H9 (cell line): Measurements from ENCODE around the gene MT1F. TPM values are rescaled to one million over a fixed set of nuclear protein-coding genes. Genes with fewer than 3 reads are reported as not detected.
A peak's percentile ranks its signal among the peaks of the same experiment; 100 is the strongest.

ENCODE experiments used
- DNase-seq: peaks from one replicate; pipeline ENCODE4 v3.0.0-alpha.2; 2017
- H2AFZ ChIP-seq: one replicate; pipeline ENCODE4 v1.6.1; 2013; ENCODE audit warnings: mild to moderate bottlenecking, low read length, control low read depth, moderate library complexity
- H2AK5ac ChIP-seq: 2 replicates; pipeline ENCODE4 v1.6.1; 2013; ENCODE audit warnings: low read length, control low read depth, mixed read lengths; ENCODE audit not compliant: insufficient read length
- H2BK120ac ChIP-seq: one replicate; pipeline ENCODE4 v1.6.1; 2013; ENCODE audit warnings: low read depth, mild to moderate bottlenecking, low read length, control low read depth, inconsistent platforms; ENCODE audit not compliant: poor library complexity, severe bottlenecking
- H2BK12ac ChIP-seq: 2 replicates; pipeline ENCODE4 v1.6.1; 2013; ENCODE audit warnings: low read length, control low read depth, mixed read lengths, low read depth; ENCODE audit not compliant: insufficient read length
- H2BK15ac ChIP-seq: 2 replicates; pipeline ENCODE4 v1.6.1; 2013; ENCODE audit warnings: low read depth, low read length, control low read depth
- H2BK20ac ChIP-seq: one replicate; pipeline ENCODE4 v1.6.1; 2013; ENCODE audit warnings: low read depth, mild to moderate bottlenecking, low read length, control low read depth, inconsistent platforms; ENCODE audit not compliant: poor library complexity, severe bottlenecking
- H2BK5ac ChIP-seq: 2 replicates; pipeline ENCODE4 v1.6.1; 2013; ENCODE audit warnings: low read length, control low read depth, mixed read lengths; ENCODE audit not compliant: insufficient read length
- H3K14ac ChIP-seq: 2 replicates; pipeline ENCODE4 v1.6.1; 2013; ENCODE audit warnings: low read length, control low read depth; ENCODE audit not compliant: insufficient read depth
- H3K18ac ChIP-seq: 2 replicates; pipeline ENCODE4 v1.6.1; 2013; ENCODE audit warnings: low read depth, mild to moderate bottlenecking, mixed read lengths, low read length, control low read depth; ENCODE audit not compliant: insufficient read length
- H3K23ac ChIP-seq: 2 replicates; pipeline ENCODE4 v1.6.1; 2013; ENCODE audit warnings: low read length, control low read depth, mixed read lengths, low read depth; ENCODE audit not compliant: insufficient read length
- H3K23me2 ChIP-seq: 2 replicates; pipeline ENCODE4 v1.6.1; 2013; ENCODE audit warnings: low read depth, mild to moderate bottlenecking, mixed read lengths, low read length, control low read depth; ENCODE audit not compliant: insufficient read length, poor library complexity, severe bottlenecking
- H3K27ac ChIP-seq: 2 replicates; pipeline ENCODE4 v1.5.1; 2013; ENCODE audit warnings: low read length, control low read depth, mixed read lengths, low read depth; ENCODE audit not compliant: insufficient read length
- H3K27me3 ChIP-seq: 2 replicates; pipeline ENCODE4 v1.6.1; 2013; ENCODE audit warnings: low read length, control low read depth, inconsistent platforms; ENCODE audit not compliant: insufficient read depth
- H3K4ac ChIP-seq: 2 replicates; pipeline ENCODE4 v1.6.1; 2013; ENCODE audit warnings: low read depth, mild to moderate bottlenecking, control low read depth, inconsistent platforms, low read length, moderate library complexity
- H3K4me1 ChIP-seq: 2 replicates; pipeline ENCODE4 v1.6.1; 2013; ENCODE audit warnings: low read length, control low read depth, inconsistent platforms; ENCODE audit not compliant: insufficient read depth
- H3K4me2 ChIP-seq: 2 replicates; pipeline ENCODE4 v1.6.1; 2013; ENCODE audit warnings: low read length, control low read depth, mixed read lengths; ENCODE audit not compliant: insufficient read length, insufficient read depth
- H3K56ac ChIP-seq: 2 replicates; pipeline ENCODE4 v1.6.1; 2013; ENCODE audit warnings: low read depth, mild to moderate bottlenecking, mixed read lengths, low read length, control low read depth; ENCODE audit not compliant: insufficient read length
- H3K79me1 ChIP-seq: 2 replicates; pipeline ENCODE4 v1.6.1; 2013; ENCODE audit warnings: low read depth, mild to moderate bottlenecking, moderate library complexity, low read length, control low read depth, inconsistent platforms; ENCODE audit not compliant: insufficient read depth, poor library complexity, severe bottlenecking
- H3K79me2 ChIP-seq: 2 replicates; pipeline ENCODE4 v1.6.1; 2013; ENCODE audit warnings: low read length, control low read depth, inconsistent platforms; ENCODE audit not compliant: insufficient read depth
- H3K9ac ChIP-seq: 2 replicates; pipeline ENCODE4 v1.6.1; 2013; ENCODE audit warnings: low read length, control low read depth, mixed read lengths; ENCODE audit not compliant: insufficient read length; ENCODE audit errors: extremely low read depth
- H3K9me3 ChIP-seq: one replicate; pipeline ENCODE4 v1.6.1; 2013; ENCODE audit warnings: low read depth, low read length, inconsistent platforms; ENCODE audit not compliant: control insufficient read depth
- H3T11ph ChIP-seq: one replicate; pipeline ENCODE4 v1.6.1; 2013; ENCODE audit warnings: mild to moderate bottlenecking, low read length, control low read depth, inconsistent platforms
- H4K20me1 ChIP-seq: one replicate; pipeline ENCODE4 v1.6.1; 2013; ENCODE audit not compliant: control insufficient read depth, insufficient read length, insufficient read depth
- H4K5ac ChIP-seq: 2 replicates; pipeline ENCODE4 v1.6.1; 2013; ENCODE audit warnings: low read depth, mild to moderate bottlenecking, mixed read lengths, low read length, control low read depth; ENCODE audit not compliant: insufficient read length
- H4K8ac ChIP-seq: replicated peaks from 2 replicates; pipeline ENCODE4 v1.6.1; 2013; ENCODE audit warnings: low read length, control low read depth, mixed read lengths, low read depth; ENCODE audit not compliant: insufficient read length
- H4K91ac ChIP-seq: 2 replicates; pipeline ENCODE4 v1.6.1; 2013; ENCODE audit warnings: low read depth, mild to moderate bottlenecking, moderate library complexity, mixed read lengths, low read length, control low read depth; ENCODE audit not compliant: insufficient read length
- H3K27ac Mint-ChIP-seq, 3 experiments: 2 replicates in 2 of 3; 3 replicates in 1 of 3; pipeline ENCODE4 v1.8.0; 2020 to 2021; ENCODE audit warnings: mixed read lengths in 3 of 3, mild to moderate bottlenecking in 1 of 3, moderate library complexity in 1 of 3
- H3K27me3 Mint-ChIP-seq: 2 replicates; pipeline ENCODE4 v1.8.0; 2021; ENCODE audit warnings: low read depth, mild to moderate bottlenecking, moderate library complexity, mixed read lengths
- H3K36me3 Mint-ChIP-seq, 3 experiments: 2 replicates in 2 of 3; 3 replicates in 1 of 3; pipeline ENCODE4 v1.8.0; 2020 to 2021; ENCODE audit warnings: low read depth in 3 of 3, mixed read lengths in 3 of 3; ENCODE audit not compliant: insufficient read depth in 1 of 3
- H3K4me1 Mint-ChIP-seq, 2 experiments: 2 replicates each; pipeline ENCODE4 v1.8.0; 2020; ENCODE audit warnings: mixed read lengths in 2 of 2
- H3K4me3 Mint-ChIP-seq, 2 experiments: 2 replicates in 1 of 2; 3 replicates in 1 of 2; pipeline ENCODE4 v1.8.0; 2020 to 2021; ENCODE audit warnings: mild to moderate bottlenecking in 2 of 2, mixed read lengths in 2 of 2, moderate library complexity in 1 of 2
- H3K9me3 Mint-ChIP-seq, 2 experiments: 2 replicates in 1 of 2; 3 replicates in 1 of 2; pipeline ENCODE4 v1.8.0; 2020; ENCODE audit warnings: mild to moderate bottlenecking in 2 of 2, mixed read lengths in 2 of 2, moderate library complexity in 1 of 2
- CTCF ChIP-seq: fragments of 200-600 bp; sonication (generic); conservative IDR thresholded peaks from 3 replicates; pipeline ENCODE4 v1.8.0; 2021; ENCODE audit warnings: antibody characterized with exemption, mild to moderate bottlenecking
- WGBS: extraction: QIAGEN DNeasy Blood & Tissue Kit; methylation state at CpG from one replicate; pipeline ENCODE4 v1.1.7; 2013; ENCODE audit warnings: missing lambda C conversion rate, low lambda C conversion rate, mixed read lengths; ENCODE audit not compliant: insufficient read length; ENCODE audit errors: extremely low coverage; 5-methylcytosine and 5-hydroxymethylcytosine counted together
- total RNA-seq: library from RNA; stranded (reverse); gene quantifications from 2 replicates; pipeline ENCODE4 v1.2.1, GENCODE V29; 2021

The MT1F gene
- total RNA-seq, 1 experiment from 2014 or later: 26.1 TPM

- H3K27ac Mint-ChIP-seq: no peak overlapping the region
- Histone ChIP-seq H4K5ac (no peak overlapping the region), H2BK5ac (no peak overlapping the region), H3K4me1 (peaks cover 6% of the 10 kb centered on the region; the same call in 1 of the 2 replicates), H3K23ac (no peak overlapping the region), H2AFZ (no peak overlapping the region), H4K91ac (no peak overlapping the region), H2AK5ac (no peak overlapping the region), H3K4ac (no peak overlapping the region), H3K9ac (no peak overlapping the region), H3K79me2 (no peaks in the 10 kb centered on the region), H2BK15ac (no peak overlapping the region), H3K9me3 (no peaks in the 10 kb centered on the region), H4K20me1 (no peaks in the 10 kb centered on the region), H3K56ac (no peak overlapping the region), H3T11ph (no peak overlapping the region), H4K8ac (no peak overlapping the region), H2BK20ac (no peak overlapping the region), H3K18ac (no peak overlapping the region), H3K14ac (no peak overlapping the region), H3K4me2 (peak overlapping the region; percentile 73), H3K27ac (no peak overlapping the region), H3K27me3 (peaks cover 21% of the 10 kb centered on the region; the same call in 1 of the 2 replicates), H2BK12ac (no peak overlapping the region), H2BK120ac (no peak overlapping the region), H3K79me1 (no peaks in the 10 kb centered on the region), H3K23me2 (peaks cover 8% of the 10 kb centered on the region)
- peak overlapping the region; percentile 65 to 84 for H3K4me3 Mint-ChIP-seq
- peak; percentile 14; the same call in 1 of the 3 replicates for TF ChIP-seq CTCF
- peaks cover 29 to 40% of the 10 kb centered on the region in 2 experiments for H3K4me1 Mint-ChIP-seq
- no CpG with 5 or more reads among the region's 6 CpGs for WGBS
- no peaks in the 10 kb centered on the region for H3K9me3 Mint-ChIP-seq
- no peaks in the 10 kb centered on the region for H3K36me3 Mint-ChIP-seq
- DNase-seq: no peak
- H3K27me3 Mint-ChIP-seq: peaks cover 77% of the 10 kb centered on the region
Measured at GRCh38 chr16:56609463-56609921, 48.3 kb upstream of the MT1F start.
